ENCODE data around the gene STXBP4.

- TF ChIP-seq YY1 (IDR thresholded peaks at IDR 0.05; ENCODE audit: insufficient read depth, insufficient read length) (no peak), SUZ12 (IDR thresholded peaks at IDR 0.05; ENCODE audit: extremely low read depth, insufficient read depth, insufficient read length) (no peak)
Observed at GRCh38 chr17:55159251-55159650, 190.7 kb downstream of the STXBP4 start.
